Central memory CD8-positive, alpha-beta T cell (primary cell): ENCODE data around the gene IFI30.
"Not testable (repeated sequence)": the region's sequence is repeated elsewhere in the genome, so short reads cannot be mapped to it uniquely, and the experiment has no call there.

Source experiments
- ATAC-seq: fragments of 150-1000 bp; cut with Tn5 transposase; replicated peaks from 2 replicates; pipeline ENCODE4 v1.10.0; 2022; ENCODE audit warnings: mild to moderate bottlenecking, moderate FRiP score, moderate number of reproducible peaks; ENCODE audit not compliant: poor library complexity, severe bottlenecking; ENCODE audit errors: extremely low read depth
- DNase-seq, 2 donors: peaks; one replicate each; pipeline ENCODE4 v3.0.0; 2021; ENCODE audit warnings: low spot score in 2 of 2
- H3K27ac Mint-ChIP-seq: one replicate; pipeline ENCODE4 v1.8.0; 2022; ENCODE audit warnings: low read depth, mild to moderate bottlenecking, moderate library complexity, mixed read lengths
- H3K27me3 Mint-ChIP-seq: one replicate; pipeline ENCODE4 v1.8.0; 2022; ENCODE audit warnings: mixed read lengths
- H3K36me3 Mint-ChIP-seq: one replicate; pipeline ENCODE4 v1.8.0; 2022; ENCODE audit warnings: mild to moderate bottlenecking, moderate library complexity, mixed read lengths; ENCODE audit not compliant: insufficient read depth
- H3K4me1 Mint-ChIP-seq: one replicate; pipeline ENCODE4 v1.8.0; 2022; ENCODE audit warnings: mixed read lengths
- H3K4me3 Mint-ChIP-seq: one replicate; pipeline ENCODE4 v1.8.0; 2022; ENCODE audit warnings: mild to moderate bottlenecking, moderate library complexity, mixed read lengths
- H3K9me3 Mint-ChIP-seq: one replicate; pipeline ENCODE4 v1.8.0; 2022; ENCODE audit warnings: mixed read lengths

Gene IFI30

GRCh38 chr19:18155095-18156087 lies 18.2 kb upstream of the IFI30 start:
- no peaks in the 10 kb centered on the region for H3K9me3 Mint-ChIP-seq
- DNase-seq (no peak), ATAC-seq (no peak)
- peak overlapping the region; percentile 83 for H3K27ac Mint-ChIP-seq
- peaks cover 23% of the 10 kb centered on the region for H3K4me1 Mint-ChIP-seq
- H3K4me3 Mint-ChIP-seq = peak overlapping the region; percentile 36
- H3K27me3 Mint-ChIP-seq = no peaks in the 10 kb centered on the region
- peaks cover 12% of the 10 kb centered on the region for H3K36me3 Mint-ChIP-seq

GRCh38 chr19:18156268-18156667 lies 17.3 kb upstream of the IFI30 start:
- no peak for DNase-seq
- Mint-ChIP-seq H3K4me1 (peaks cover 28% of the 10 kb centered on the region), H3K4me3 (no peak overlapping the region), H3K27me3 (no peaks in the 10 kb centered on the region), H3K9me3 (no peaks in the 10 kb centered on the region), H3K27ac (no peak overlapping the region), H3K36me3 (peaks cover 12% of the 10 kb centered on the region)
- no peak for ATAC-seq

GRCh38 chr19:18156841-18157464 lies 16.7 kb upstream of the IFI30 start:
- Mint-ChIP-seq H3K9me3 (no peaks in the 10 kb centered on the region), H3K27me3 (no peaks in the 10 kb centered on the region), H3K27ac (no peak overlapping the region), H3K36me3 (peaks cover 12% of the 10 kb centered on the region), H3K4me3 (no peak overlapping the region), H3K4me1 (peaks cover 31% of the 10 kb centered on the region)
- DNase-seq = no peak
- no peak for ATAC-seq

- ATAC-seq (no peak), DNase-seq (no peak)
- H3K9me3 Mint-ChIP-seq = no peaks in the 10 kb centered on the region
- H3K27ac Mint-ChIP-seq = no peak overlapping the region
- H3K36me3 Mint-ChIP-seq = peaks cover 8% of the 10 kb centered on the region
- H3K4me1 Mint-ChIP-seq = peaks cover 26% of the 10 kb centered on the region
- no peak overlapping the region for H3K4me3 Mint-ChIP-seq
- H3K27me3 Mint-ChIP-seq = no peaks in the 10 kb centered on the region
Observed at GRCh38 chr19:18157465-18158063, 16.0 kb upstream of the IFI30 start.

- peaks cover 14% of the 10 kb centered on the region for H3K36me3 Mint-ChIP-seq
- H3K9me3 Mint-ChIP-seq = no peaks in the 10 kb centered on the region
- H3K4me3 Mint-ChIP-seq = no peak overlapping the region
- ATAC-seq (no peak), DNase-seq (no peak)
- H3K4me1 Mint-ChIP-seq = peaks cover 26% of the 10 kb centered on the region
- no peaks in the 10 kb centered on the region for H3K27me3 Mint-ChIP-seq
- no peak overlapping the region for H3K27ac Mint-ChIP-seq
Observed at GRCh38 chr19:18158467-18158866, 15.1 kb upstream of the IFI30 start.

GRCh38 chr19:18159059-18159616 lies 14.5 kb upstream of the IFI30 start:
- H3K4me3 Mint-ChIP-seq, ATAC-seq, H3K27ac Mint-ChIP-seq, H3K27me3 Mint-ChIP-seq, DNase-seq, H3K9me3 Mint-ChIP-seq: not testable (repeated sequence)
- H3K36me3 Mint-ChIP-seq = peaks cover 18% of the 10 kb centered on the region
- peaks cover 21% of the 10 kb centered on the region for H3K4me1 Mint-ChIP-seq

GRCh38 chr19:18159810-18160209 lies 13.8 kb upstream of the IFI30 start:
- Mint-ChIP-seq H3K36me3 (peaks cover 19% of the 10 kb centered on the region), H3K9me3 (no peaks in the 10 kb centered on the region), H3K4me1 (peaks cover 15% of the 10 kb centered on the region), H3K27me3 (no peaks in the 10 kb centered on the region), H3K4me3 (no peak overlapping the region), H3K27ac (no peak overlapping the region)
- ATAC-seq = no peak
- no peak for DNase-seq

- Mint-ChIP-seq H3K4me3 (peak overlapping the region; percentile 59), H3K36me3 (peaks cover 20% of the 10 kb centered on the region), H3K27ac (peak overlapping the region; percentile 86), H3K9me3 (no peaks in the 10 kb centered on the region), H3K27me3 (no peaks in the 10 kb centered on the region), H3K4me1 (peaks cover 12% of the 10 kb centered on the region)
- DNase-seq (no peak), ATAC-seq (no peak)
Observed at GRCh38 chr19:18160493-18160970, 13.1 kb upstream of the IFI30 start.

GRCh38 chr19:18160971-18161635 lies 12.5 kb upstream of the IFI30 start:
- peak overlapping the region; percentile 59 for H3K4me3 Mint-ChIP-seq
- H3K36me3 Mint-ChIP-seq = peaks cover 26% of the 10 kb centered on the region
- H3K27me3 Mint-ChIP-seq = no peaks in the 10 kb centered on the region
- H3K27ac Mint-ChIP-seq = no peak overlapping the region
- H3K4me1 Mint-ChIP-seq = peaks cover 11% of the 10 kb centered on the region
- DNase-seq (peak; percentile 69 to 79), ATAC-seq (peak; percentile 95)
- H3K9me3 Mint-ChIP-seq = no peaks in the 10 kb centered on the region

GRCh38 chr19:18161636-18162002 lies 12.0 kb upstream of the IFI30 start:
- no peak for DNase-seq
- H3K4me3 Mint-ChIP-seq = peak overlapping the region; percentile 54
- H3K27ac Mint-ChIP-seq = no peak overlapping the region
- H3K27me3 Mint-ChIP-seq = no peaks in the 10 kb centered on the region
- no peaks in the 10 kb centered on the region for H3K9me3 Mint-ChIP-seq
- no peak for ATAC-seq
- peaks cover 11% of the 10 kb centered on the region for H3K4me1 Mint-ChIP-seq
- H3K36me3 Mint-ChIP-seq = peaks cover 27% of the 10 kb centered on the region

- DNase-seq (no peak), ATAC-seq (no peak)
- peaks cover 29% of the 10 kb centered on the region for H3K36me3 Mint-ChIP-seq
- H3K27me3 Mint-ChIP-seq = no peaks in the 10 kb centered on the region
- no peaks in the 10 kb centered on the region for H3K9me3 Mint-ChIP-seq
- H3K4me3 Mint-ChIP-seq = no peak overlapping the region
- H3K27ac Mint-ChIP-seq = no peak overlapping the region
- H3K4me1 Mint-ChIP-seq = peaks cover 16% of the 10 kb centered on the region
Observed at GRCh38 chr19:18164072-18164471, 9.5 kb upstream of the IFI30 start.
